HG03045 (cell line): ENCODE data around the gene P2RY2.

ENCODE experiments used
- ATAC-seq: cut with Tn5 transposase; IDR thresholded peaks from one replicate; pipeline ENCODE4 v1.9.1; 2021; ENCODE audit warnings: mild to moderate bottlenecking, moderate library complexity; ENCODE audit not compliant: unreplicated experiment

P2RY2 gene

GRCh38 chr11:73281201-73281741 is 63.2 kb downstream of the P2RY2 start:
- no peak for ATAC-seq

GRCh38 chr11:73281796-73282660 is 63.9 kb downstream of the P2RY2 start:
- ATAC-seq: no peak

- no peak for ATAC-seq
These were observed 65.4 kb downstream of the P2RY2 start for GRCh38 chr11:73283276-73284000.

- ATAC-seq: no peak
These were observed 66.0 kb downstream of the P2RY2 start for GRCh38 chr11:73284106-73284505.

GRCh38 chr11:73285721-73286120 is 67.6 kb downstream of the P2RY2 start:
- no peak for ATAC-seq
